ENCODE results near the gene MOCOS.

MOCOS gene

GRCh38 chr18:36274083-36274715 is 86.9 kb downstream of the MOCOS start:
- no peak overlapping the region for H3K4me3 ChIP-seq (replicated peaks in 1 of 2; ENCODE audit: low read depth in 2 of 2, low read length in 2 of 2)
- no peak for TF ChIP-seq CTCF (IDR thresholded peaks at IDR 0.05; ENCODE audit: low read depth, low read length)
- DNase-seq (ENCODE audit: low read depth in 2 of 2): no peak

- H3K4me3 ChIP-seq (replicated peaks in 1 of 2; ENCODE audit: low read depth in 2 of 2, low read length in 2 of 2): no peak overlapping the region
- no peak for TF ChIP-seq CTCF (IDR thresholded peaks at IDR 0.05; ENCODE audit: low read depth, low read length)
- DNase-seq (ENCODE audit: low read depth in 2 of 2): no peak
Observed at GRCh38 chr18:36275561-36275960, 88.3 kb downstream of the MOCOS start.

- TF ChIP-seq CTCF (IDR thresholded peaks at IDR 0.05; ENCODE audit: low read depth, low read length): no peak
- H3K4me3 ChIP-seq (replicated peaks in 1 of 2; ENCODE audit: low read depth in 2 of 2, low read length in 2 of 2): no peak overlapping the region
- DNase-seq (ENCODE audit: low read depth in 2 of 2): no peak
Observed at GRCh38 chr18:36279001-36279400, 91.7 kb downstream of the MOCOS start.

GRCh38 chr18:36281936-36282335 is 94.6 kb downstream of the MOCOS start:
- TF ChIP-seq CTCF (IDR thresholded peaks at IDR 0.05; ENCODE audit: low read depth, low read length): no peak
- DNase-seq (ENCODE audit: low read depth in 2 of 2): peak in 1 of 2 donors; percentile 16
- no peak overlapping the region for H3K4me3 ChIP-seq (replicated peaks in 1 of 2; ENCODE audit: low read depth in 2 of 2, low read length in 2 of 2)

- no peak overlapping the region for H3K4me3 ChIP-seq (replicated peaks in 1 of 2; ENCODE audit: low read depth in 2 of 2, low read length in 2 of 2)
- no peak for TF ChIP-seq CTCF (IDR thresholded peaks at IDR 0.05; ENCODE audit: low read depth, low read length)
- DNase-seq (ENCODE audit: low read depth in 2 of 2): no peak
Observed at GRCh38 chr18:36283448-36283847, 96.2 kb downstream of the MOCOS start.

GRCh38 chr18:36284268-36284667 is 97.0 kb downstream of the MOCOS start:
- TF ChIP-seq CTCF (IDR thresholded peaks at IDR 0.05; ENCODE audit: low read depth, low read length): no peak
- no peak for DNase-seq (ENCODE audit: low read depth in 2 of 2)
- H3K4me3 ChIP-seq (replicated peaks in 1 of 2; ENCODE audit: low read depth in 2 of 2, low read length in 2 of 2): no peak overlapping the region
